ENCODE results near the gene LPCAT3. TPM values are rescaled to one million over a fixed set of nuclear protein-coding genes. Genes with fewer than 3 reads are reported as not detected.
A peak's percentile ranks its signal among the peaks of the same experiment; 100 is the strongest.

Gene LPCAT3
- total RNA-seq, 1 donor from 2014 or later = 23.0 TPM

DNA sequence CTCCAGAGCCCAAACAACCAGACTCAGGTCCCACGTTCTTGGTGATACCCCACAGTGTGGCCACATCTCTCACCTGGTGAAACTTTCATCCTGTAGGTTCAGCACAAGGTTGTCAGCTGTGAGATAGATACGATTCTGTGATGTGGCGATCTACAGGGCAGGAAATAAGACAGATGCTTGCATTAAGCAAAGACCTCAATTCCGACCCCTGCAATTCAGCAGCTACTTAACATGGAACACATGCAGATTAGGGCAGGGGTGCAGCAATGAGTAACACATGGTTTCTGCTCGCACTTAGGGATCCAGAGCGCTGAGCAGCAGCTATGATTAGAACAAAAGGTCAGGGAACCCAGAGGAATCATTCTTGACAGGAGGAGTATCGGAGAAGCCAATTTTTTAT lies 51.9 kb downstream of the LPCAT3 start:
- Histone ChIP-seq H3K27me3 (no peaks in the 10 kb centered on the region), H3K36me3 (peaks cover 34 to 42% of the 10 kb centered on the region in 2 donors), H3K27ac (no peak overlapping the region), H3K4me3 (no peak overlapping the region), H3K9me3 (no peaks in the 10 kb centered on the region), H3K4me1 (peaks cover 0 to 31% of the 10 kb centered on the region in 2 donors)
- TF ChIP-seq, protein P1, sequence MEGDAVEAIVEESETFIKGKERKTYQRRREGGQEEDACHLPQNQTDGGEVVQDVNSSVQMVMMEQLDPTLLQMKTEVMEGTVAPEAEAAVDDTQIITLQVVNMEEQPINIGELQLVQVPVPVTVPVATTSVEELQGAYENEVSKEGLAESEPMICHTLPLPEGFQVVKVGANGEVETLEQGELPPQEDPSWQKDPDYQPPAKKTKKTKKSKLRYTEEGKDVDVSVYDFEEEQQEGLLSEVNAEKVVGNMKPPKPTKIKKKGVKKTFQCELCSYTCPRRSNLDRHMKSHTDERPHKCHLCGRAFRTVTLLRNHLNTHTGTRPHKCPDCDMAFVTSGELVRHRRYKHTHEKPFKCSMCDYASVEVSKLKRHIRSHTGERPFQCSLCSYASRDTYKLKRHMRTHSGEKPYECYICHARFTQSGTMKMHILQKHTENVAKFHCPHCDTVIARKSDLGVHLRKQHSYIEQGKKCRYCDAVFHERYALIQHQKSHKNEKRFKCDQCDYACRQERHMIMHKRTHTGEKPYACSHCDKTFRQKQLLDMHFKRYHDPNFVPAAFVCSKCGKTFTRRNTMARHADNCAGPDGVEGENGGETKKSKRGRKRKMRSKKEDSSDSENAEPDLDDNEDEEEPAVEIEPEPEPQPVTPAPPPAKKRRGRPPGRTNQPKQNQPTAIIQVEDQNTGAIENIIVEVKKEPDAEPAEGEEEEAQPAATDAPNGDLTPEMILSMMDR (IDR thresholded peaks at IDR 0.05) = no peak
- DNase-seq (ENCODE audit: low spot score in 2 of 2) = no peak
- intact Hi-C loops (cut with DNase I) = no loop called here

- TF ChIP-seq, protein P1 (IDR thresholded peaks at IDR 0.05) = no peak
- H3K36me3 ChIP-seq = peaks cover 34 to 42% of the 10 kb centered on the region in 2 donors
- intact Hi-C loops (cut with DNase I) = loop anchor here (1.0 kb wide), 2 partner anchors 19 to 96 kb away; no protein-coding TSS in a partner anchor
- H3K4me3 ChIP-seq = no peak overlapping the region
- H3K27me3 ChIP-seq = no peaks in the 10 kb centered on the region
- H3K4me1 ChIP-seq = peaks cover 0 to 28% of the 10 kb centered on the region in 2 donors
- DNase-seq (ENCODE audit: low spot score in 2 of 2) = no peak
- H3K9me3 ChIP-seq = no peaks in the 10 kb centered on the region
- peak overlapping the region in 1 of 2 donors; percentile 75 for H3K27ac ChIP-seq
Measured at GRCh38 chr12:6965714-6966113, 52.6 kb downstream of the LPCAT3 start.

DNA sequence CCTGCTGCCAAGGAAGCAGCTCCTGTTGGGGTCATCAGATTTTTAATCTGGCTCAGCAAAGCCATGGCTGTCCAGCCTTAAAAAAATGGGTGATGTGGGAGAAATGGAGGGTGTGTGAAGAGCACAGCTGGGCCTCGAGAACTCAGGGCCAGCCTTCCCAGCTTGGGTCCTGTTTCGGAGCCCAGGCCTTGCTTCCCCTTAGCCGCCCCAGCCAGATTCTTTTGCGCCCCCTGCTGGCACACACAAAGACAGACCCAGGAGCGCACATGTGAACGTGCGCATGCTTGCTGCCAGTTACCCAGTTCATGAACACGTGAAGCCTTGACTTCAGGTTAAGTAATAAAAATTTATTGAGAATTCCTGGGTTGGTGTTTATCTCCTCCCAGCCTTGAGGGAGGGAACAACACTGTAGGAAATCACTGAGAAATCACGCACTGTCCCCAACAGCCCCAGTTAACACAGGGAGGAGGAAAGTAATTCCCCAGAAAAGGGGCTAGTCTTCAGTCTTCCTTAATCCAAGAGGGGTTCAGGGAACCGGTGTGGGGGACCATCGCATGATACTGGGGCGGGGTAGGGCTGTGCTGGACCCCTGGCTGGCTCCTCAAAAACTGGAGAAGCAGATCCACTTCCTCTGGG lies 53.1 kb downstream of the LPCAT3 start:
- DNase-seq (ENCODE audit: low spot score in 2 of 2) = peak in 1 of 2 donors; percentile 90
- TF ChIP-seq, protein P1 (IDR thresholded peaks at IDR 0.05) = peak; percentile 82 to 88 (median 84)
- no peak overlapping the region for H3K4me3 ChIP-seq
- no peaks in the 10 kb centered on the region for H3K9me3 ChIP-seq
- intact Hi-C loops (cut with DNase I) = loop anchor here (1.0 kb wide), 2 partner anchors 19 to 96 kb away; no protein-coding TSS in a partner anchor
- H3K4me1 ChIP-seq = peaks cover 0 to 28% of the 10 kb centered on the region in 2 donors
- H3K27me3 ChIP-seq = no peaks in the 10 kb centered on the region
- H3K36me3 ChIP-seq = peaks cover 34 to 42% of the 10 kb centered on the region in 2 donors
- peak overlapping the region; percentile 64 to 75 for H3K27ac ChIP-seq

DNA sequence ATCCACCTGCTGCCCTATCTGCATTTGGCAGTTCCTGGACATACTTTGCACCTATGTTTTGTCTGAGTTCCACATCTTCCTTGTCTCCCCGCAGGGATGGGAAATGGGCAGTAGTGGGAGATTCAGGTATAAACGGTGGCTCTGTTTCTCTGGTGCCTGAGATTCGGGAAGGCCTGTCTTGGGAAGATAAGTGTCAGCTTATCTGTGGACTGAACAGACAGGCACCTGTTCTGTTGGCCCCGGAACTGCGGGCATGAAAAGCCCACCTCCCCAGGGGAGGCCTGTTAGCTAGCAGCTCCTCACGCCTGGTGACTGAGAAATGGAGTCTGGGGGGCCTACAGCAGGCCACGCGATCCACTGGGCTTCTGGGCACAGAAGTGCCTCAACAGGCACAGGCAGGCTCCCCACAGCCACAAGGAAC lies 53.7 kb downstream of the LPCAT3 start:
- Histone ChIP-seq H3K9me3 (no peaks in the 10 kb centered on the region), H3K4me1 (peaks cover 0 to 22% of the 10 kb centered on the region in 2 donors), H3K4me3 (no peak overlapping the region), H3K36me3 (peaks cover 34 to 42% of the 10 kb centered on the region in 2 donors), H3K27ac (peak overlapping the region; percentile 64 to 75), H3K27me3 (no peaks in the 10 kb centered on the region)
- intact Hi-C loops (cut with DNase I) = loop anchor here (1.0 kb wide), 3 partner anchors 18 to 95 kb away; no protein-coding TSS in a partner anchor
- TF ChIP-seq, protein P1 (IDR thresholded peaks at IDR 0.05) = no peak
- DNase-seq (ENCODE audit: low spot score in 2 of 2) = no peak

- Histone ChIP-seq H3K27me3 (no peaks in the 10 kb centered on the region), H3K9me3 (no peaks in the 10 kb centered on the region), H3K36me3 (peaks cover 34 to 38% of the 10 kb centered on the region in 2 donors), H3K4me3 (no peak overlapping the region), H3K4me1 (peaks cover 0 to 15% of the 10 kb centered on the region in 2 donors), H3K27ac (no peak overlapping the region)
- intact Hi-C loops (cut with DNase I) = loop anchor here (1.0 kb wide), 1 partner anchor 40 kb away; no protein-coding TSS in a partner anchor
- DNase-seq (ENCODE audit: low spot score in 2 of 2) = peak in 1 of 2 donors; percentile 61
- TF ChIP-seq, protein P1 (IDR thresholded peaks at IDR 0.05) = no peak
Measured at GRCh38 chr12:6963791-6964413, 54.4 kb downstream of the LPCAT3 start.
